GM19023 (cell line): ENCODE measurements around the gene SENP7.
"Not testable (repeated sequence)": the region's sequence is repeated elsewhere in the genome, so short reads cannot be mapped to it uniquely, and the experiment has no call there.

Experiments
- ATAC-seq: cut with Tn5 transposase; IDR thresholded peaks from one replicate; pipeline ENCODE4 v1.9.1; 2021; ENCODE audit warnings: mild to moderate bottlenecking, moderate library complexity; ENCODE audit not compliant: unreplicated experiment

Gene SENP7, protein sequence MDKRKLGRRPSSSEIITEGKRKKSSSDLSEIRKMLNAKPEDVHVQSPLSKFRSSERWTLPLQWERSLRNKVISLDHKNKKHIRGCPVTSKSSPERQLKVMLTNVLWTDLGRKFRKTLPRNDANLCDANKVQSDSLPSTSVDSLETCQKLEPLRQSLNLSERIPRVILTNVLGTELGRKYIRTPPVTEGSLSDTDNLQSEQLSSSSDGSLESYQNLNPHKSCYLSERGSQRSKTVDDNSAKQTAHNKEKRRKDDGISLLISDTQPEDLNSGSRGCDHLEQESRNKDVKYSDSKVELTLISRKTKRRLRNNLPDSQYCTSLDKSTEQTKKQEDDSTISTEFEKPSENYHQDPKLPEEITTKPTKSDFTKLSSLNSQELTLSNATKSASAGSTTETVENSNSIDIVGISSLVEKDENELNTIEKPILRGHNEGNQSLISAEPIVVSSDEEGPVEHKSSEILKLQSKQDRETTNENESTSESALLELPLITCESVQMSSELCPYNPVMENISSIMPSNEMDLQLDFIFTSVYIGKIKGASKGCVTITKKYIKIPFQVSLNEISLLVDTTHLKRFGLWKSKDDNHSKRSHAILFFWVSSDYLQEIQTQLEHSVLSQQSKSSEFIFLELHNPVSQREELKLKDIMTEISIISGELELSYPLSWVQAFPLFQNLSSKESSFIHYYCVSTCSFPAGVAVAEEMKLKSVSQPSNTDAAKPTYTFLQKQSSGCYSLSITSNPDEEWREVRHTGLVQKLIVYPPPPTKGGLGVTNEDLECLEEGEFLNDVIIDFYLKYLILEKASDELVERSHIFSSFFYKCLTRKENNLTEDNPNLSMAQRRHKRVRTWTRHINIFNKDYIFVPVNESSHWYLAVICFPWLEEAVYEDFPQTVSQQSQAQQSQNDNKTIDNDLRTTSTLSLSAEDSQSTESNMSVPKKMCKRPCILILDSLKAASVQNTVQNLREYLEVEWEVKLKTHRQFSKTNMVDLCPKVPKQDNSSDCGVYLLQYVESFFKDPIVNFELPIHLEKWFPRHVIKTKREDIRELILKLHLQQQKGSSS

DNA sequence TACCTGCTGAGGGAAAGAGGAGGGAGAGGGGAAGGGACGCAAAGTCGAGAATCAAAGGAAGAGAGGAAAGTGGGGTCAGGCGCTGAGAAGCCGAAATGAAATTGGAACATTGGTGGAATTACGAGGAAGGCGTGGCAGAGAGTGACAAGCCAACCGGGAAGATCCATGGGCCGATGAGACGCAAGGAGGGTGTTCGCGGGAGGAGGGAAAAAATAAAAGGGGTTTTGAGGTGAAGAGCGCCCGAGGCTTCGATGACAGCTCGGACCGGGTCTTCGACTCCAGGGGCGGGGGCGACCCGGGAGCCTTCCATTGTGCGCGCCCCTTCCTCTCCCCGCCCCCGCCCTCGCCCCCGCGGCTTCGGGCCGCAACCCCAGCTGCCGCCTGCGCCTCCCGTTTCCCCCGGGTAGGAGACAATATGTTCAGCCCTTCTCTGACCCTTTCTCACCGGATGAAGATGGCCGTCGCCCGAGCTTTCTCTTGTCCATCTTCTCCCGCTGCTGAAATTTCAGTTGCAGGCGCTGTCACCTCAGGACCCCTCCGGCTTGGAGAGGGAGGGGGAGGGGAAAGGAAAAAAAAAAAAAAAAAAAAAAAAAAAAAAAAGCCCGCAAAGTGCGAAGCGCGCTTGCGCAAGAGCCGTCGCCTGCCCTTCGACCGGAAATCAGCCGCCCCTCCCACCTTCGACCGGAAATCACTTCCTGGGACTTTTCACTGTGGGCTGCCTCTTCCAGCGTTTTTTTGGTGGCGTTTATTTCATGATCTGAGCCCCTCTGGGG is at the start of gene SENP7:
Gene SENP7 (minus strand): TSS at position 567 of the 773 bp plus-strand sequence. CDS start 82 bp downstream, at position 485.
- peak; percentile 63 for ATAC-seq

DNA sequence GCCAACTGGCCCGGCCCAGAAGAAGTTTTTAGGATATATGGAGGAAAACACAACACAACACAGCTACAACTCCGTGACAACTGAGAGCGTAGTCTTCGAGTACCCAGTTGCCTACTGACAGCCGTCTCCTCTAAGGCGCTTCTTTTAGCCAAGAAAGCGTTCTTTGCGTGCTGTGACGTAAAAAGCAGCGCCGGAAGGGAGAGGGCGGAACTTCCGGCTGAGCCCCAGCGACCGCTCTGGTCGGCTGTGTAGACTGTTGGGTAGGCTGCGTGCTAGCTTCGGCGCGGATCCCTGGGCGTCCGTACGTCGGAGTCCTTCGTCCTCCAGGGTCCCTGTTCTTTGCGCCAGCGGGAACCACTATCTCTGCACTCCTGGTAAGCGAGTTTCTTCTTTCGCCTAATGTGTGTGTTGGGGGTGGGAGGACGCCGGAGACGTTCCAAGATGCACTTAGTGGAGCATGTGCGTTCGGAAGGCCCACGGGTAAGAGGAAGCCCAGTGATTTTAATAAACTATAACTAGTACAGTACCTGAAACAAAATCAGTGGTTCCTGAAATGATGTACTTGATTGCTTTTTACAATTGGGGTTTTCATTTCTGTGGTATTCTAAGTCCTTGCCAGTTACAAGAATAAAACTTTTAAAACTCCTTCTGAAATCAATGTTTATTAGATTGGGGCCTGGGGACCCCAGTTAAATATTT is 48.8 kb upstream of the SENP7 start, which contains the start of gene TRMT10C:
Gene TRMT10C (plus strand): TSS at position 239 of the 699 bp plus-strand sequence. CDS start 2,914 bp downstream, outside the sequence.
- peak; percentile 100 for ATAC-seq

DNA sequence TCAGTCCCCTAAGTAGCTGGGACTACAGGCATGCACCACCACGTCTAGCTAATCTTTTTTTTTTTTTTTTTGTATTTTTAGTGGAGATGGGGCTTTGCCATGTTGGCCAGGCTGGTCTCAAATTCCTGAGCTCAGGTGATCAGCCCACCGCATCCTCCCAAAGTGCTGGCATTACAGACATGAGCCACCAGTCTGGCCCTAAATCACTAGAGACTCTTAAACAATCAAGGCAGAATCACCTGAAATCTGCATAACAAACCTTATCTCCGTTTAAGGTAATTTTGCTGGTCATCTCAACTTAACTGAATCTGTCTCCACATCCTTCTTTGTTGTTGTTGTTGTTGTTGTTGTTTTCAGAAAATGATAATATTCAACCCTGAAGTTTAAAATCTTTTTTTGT is 43.1 kb upstream of the SENP7 start:
- no peak for ATAC-seq

DNA sequence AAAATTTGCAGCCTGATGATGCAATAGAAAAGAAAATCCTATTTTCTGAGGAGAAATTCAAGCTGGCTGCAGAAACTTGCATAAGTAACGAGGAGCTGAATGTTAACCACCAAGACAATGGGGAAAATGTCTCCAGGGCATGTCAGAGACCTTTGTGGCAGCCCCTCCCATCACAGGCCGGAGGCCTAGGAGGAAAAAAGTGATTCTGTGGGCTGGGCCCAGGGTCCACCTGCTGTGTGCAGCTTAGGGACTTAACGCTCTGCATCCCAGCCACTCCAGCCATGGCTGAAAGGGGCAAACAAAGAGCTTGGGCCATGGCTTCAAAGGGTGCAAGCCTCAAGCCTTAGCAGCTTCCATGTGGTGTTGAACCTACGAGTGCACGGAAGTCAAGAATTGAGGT is 40.4 kb upstream of the SENP7 start:
- ATAC-seq, result not testable (repeated sequence)

DNA sequence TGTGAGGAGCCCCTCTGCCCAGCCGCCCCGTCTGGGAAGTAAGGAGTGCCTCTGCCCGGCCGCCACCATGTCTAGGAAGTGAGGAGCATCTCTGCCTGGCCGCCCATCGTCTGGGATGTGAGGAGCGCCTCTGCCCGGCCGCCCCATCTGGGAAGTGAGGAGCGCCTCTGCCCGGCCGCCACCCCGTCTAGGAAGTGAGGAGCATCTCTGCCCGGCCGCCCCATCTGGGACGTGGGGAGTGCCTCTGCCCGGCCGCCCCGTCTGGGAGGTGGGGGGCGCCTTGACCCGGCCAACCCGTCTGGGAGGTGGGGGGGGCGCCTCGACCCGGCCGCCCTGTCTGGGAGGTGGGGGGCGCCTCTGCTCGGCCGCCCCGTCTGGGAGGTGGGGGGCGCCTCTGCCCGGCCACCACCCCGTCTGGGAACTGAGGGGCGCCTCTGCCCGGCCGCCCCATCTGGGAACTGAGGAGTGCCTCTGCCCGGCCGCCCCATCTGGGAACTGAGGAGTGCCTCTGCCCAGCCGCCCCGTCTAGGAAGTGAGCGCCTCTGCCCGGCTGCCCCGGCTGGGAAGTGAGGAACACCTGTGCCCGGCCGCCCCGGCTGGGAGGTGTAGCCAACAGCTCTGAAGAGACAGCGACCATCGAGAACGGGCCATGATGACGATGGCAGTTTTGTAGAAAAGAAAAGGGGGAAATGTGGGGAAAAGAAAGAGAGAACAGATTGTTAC is 38.5 kb upstream of the SENP7 start:
- ATAC-seq, result not testable (repeated sequence)

DNA sequence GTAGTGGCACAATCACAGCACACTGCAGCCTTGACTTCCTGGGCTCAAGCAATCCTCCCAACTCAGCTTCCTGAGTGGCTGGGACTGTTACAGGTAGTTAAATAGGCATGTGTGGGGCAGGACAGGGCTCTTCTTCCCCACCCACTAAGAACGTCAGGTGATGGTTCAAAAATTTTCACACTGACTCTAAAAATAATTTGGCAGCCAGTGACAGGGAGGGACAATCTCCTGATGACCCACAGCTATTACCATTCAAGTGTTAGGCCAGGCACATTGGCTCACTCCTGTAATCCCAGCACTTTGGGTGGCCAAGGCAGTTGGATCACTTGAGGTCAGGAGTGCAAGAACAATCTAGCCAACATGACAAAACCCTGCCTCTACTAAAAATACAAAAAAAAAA is 36.5 kb upstream of the SENP7 start:
- no peak for ATAC-seq

DNA sequence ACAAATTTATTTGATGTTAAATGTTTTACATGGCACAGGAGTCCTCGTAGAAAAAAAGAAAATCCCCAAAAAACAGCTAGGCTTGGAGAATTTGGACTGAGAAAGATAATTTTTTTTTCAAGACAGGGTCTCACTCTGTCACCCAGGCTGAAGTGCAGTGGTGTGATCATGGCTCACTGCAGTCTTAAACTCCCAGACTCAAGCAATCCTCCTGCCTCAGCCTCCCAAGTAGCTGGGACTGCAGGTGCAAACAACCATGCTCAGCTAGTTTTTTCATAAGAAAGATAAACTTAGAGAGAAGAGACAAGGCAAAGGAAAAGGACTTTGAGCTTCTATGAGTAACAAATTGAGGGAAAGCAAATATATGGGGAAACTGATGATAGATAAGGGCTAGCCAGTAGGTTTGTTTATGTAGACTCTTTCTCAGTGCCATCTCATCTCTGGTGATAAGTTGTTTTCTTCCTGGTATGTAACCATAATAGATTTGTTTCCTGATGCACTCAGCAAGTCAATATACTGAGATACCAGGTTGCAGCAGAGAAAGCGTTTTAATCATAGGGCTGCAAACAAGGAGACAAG is 35.6 kb upstream of the SENP7 start:
- ATAC-seq, result no peak

DNA sequence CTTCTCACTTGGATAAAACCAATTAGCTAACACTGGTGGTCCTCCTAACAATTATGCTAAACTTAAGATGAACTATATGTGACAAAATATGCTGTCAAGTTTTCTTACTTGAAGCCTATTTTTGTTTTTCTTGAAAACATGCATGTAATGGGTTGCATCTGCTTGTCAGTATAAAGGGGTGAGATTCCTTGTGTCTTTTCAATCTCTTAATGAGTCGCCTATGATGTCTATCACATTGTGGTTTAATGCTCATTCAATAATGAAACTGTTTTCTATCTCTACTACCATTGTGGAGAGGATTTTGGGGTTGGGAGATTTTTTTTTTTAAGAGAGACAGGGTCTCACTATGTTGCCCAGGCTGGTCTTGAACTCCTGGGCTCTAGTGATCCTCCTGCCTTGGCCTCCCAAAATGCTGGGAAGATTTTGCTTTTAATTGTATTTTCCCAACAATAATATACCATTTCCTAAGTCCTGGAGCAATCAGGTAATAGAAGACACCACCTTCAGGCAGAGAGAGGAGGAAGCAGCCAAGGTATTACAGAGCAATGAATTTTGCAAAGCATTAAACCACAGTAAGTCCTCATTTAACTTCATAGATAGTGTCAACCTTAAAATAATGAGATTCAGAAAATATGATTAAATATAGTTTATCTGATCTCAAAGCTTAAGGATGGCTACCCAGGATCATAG is 31.3 kb upstream of the SENP7 start:
- ATAC-seq, result no peak

DNA sequence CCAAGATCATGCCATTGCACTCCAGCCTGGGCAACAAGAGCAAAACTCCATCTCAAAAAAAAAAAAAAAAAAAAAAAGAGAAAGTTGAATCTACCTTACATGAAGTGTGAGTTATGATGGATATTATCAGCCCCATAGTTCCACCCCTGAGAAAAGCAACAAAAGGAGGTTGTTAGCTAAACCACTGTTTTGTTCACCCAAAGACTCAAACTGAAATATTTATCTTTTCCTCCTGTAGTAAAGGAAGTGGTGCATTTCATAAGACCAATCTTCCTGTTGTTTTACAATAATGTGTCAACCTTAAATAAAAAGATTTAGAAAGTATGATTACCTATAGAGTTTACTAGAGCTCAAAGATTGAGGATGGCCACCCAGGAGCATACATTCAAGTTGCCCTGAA is 29.9 kb upstream of the SENP7 start:
- no peak for ATAC-seq

DNA sequence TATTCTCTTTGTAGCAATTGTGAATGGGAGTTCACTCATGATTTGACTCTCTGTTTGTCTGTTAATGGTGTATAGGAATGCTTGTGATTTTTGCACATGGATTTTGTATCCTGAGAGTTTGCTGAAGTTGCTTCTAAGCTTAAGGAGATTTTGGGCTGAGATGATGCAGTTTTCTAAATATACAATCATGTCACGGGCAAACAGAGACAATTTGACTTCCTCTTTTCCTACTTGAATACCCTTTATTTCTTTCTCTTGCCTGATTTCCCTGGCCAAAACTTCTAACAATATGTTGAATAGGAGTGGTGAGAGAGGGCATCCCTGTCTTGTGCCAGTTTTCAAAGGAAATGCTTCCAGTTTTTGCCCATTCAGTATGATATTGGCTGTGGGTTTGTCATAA is 23.9 kb upstream of the SENP7 start:
- not testable (repeated sequence) for ATAC-seq

DNA sequence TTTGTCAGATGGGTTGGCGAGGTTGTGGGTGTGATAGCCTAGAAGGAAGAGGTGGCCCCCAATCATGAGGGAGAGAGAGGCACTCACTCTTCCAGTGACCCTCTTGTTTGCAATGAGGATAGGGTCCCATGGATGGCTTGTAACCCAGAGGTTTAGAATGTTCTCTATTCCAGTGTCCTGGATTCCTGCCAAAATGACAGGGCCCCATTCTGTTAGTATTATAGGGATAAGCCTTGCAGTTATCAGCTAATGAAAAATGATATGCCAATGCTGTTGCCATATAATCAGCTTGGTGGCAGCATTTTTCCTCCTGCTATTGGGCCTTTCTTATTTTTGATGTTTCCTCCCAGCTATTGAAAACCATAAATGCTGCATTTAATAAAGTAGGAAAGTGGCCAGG is 23.3 kb upstream of the SENP7 start:
- no peak for ATAC-seq

DNA sequence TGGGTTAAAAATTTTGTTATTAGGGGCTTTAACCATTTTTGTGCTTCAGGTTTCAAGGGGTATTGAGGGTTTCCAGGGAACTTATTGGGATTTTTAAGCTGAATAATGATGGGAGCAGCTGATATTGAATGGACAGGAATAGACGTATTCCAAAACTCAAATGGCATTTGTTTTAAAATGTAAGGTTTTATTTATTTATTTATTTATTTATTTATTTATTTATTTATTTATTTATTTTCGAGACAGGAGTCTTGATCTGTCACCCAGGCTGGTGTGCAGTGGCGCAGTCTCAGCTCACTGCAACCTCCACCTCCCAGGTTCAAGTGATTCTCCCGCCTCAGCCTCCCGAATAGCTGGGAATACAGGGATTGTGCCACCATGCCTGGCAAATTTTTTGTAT is 22.2 kb upstream of the SENP7 start:
- ATAC-seq, result no peak

DNA sequence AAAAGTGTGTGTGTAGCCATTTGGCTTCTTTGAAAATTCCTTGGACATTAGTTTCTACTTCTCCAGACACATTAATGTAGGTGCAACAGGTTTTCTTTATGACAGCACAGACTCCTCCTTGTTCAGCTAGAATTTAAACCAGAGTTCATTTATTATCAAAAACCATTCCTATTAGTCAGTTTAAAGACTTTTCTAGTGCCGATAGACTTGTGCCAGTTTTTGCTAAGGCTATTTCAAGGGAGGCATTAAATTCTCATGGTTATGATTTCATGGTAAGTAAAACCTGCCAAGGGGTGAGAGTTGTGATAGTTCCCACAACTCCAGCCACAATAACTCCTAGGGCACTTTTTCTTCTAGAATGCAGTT is 20.6 kb upstream of the SENP7 start:
- ATAC-seq, result no peak

DNA sequence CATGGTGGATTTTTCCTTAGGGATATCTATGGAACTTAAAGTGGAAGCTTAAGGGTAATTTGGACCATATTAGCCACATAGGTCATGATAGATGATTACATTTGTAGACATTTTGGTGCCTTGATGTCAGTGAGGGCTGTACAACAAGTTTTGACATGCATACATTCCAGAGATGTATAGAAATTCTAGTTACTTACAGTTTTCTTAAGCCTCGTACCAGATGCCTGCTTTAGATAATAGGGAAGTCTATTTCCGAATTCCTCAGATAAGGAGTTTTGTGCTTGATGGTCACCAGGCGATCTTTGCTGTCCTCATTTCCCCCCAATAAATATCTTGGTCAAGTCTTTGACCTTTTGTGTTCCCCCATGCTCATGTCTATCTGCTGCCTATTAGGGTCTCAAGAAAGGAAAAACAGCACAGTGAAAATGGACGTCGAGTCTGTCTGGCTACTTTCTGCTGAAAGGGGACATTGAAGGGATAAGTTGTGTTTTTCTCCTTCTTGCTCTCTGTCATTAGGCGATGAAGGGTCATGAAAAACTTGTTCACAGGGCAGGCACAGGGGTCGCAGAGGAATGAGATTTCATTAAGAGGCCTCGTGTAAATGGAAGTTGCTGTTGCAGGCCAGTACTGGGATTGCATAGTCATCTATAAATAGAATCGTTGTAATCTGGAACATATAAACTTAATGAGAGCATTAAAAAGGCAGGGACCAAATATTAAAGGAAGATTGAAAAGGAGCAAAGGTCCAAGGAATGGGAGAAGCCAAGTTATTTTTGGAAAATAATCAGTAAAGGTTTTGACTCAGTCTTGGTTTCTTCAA is 20.0 kb upstream of the SENP7 start:
- ATAC-seq, result no peak

DNA sequence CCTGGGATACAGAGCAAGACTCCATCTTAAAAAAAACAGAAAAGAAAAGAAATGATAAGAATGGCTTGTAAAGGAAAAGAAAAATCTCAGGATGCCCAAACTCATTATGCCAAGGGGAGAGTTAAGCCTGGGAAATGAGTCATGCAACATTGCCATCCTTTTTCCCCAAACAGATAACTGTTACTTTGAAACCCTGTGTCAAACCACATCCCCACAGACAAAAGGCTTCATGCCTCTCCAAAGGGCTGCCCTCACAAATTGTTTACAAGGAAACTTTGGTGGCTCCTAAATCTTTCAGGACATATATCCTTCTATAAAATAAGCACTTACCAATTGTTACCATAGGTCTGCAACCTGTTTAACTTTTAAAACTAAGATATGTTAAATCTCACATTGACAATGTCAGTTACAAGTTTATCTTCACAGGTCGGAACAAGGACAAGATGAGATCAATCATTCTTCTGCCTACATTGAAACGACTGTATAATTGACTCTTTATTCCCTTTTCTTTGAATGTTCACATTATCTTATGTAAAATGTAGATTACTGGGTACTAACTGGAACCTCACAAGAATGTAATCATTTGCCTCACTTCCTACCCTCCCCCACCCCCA is 18.6 kb upstream of the SENP7 start:
- no peak for ATAC-seq

DNA sequence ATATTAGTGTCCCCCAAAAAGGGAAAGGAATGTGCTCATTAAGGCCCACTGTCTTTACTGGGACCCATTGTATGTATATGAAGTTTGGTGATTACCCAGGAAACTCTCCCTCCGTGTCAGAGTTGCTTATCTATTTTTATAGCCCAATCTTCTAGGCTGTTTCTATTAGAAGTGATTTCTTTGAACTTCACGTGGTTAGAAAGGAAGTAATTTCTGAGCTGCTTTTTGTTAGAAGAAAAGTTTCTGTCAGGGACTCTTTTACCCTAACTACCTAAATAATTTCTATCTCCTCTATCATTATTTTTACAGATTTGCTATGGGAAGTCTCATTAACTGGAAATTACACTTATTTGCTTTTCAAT is 17.7 kb upstream of the SENP7 start:
- ATAC-seq, result no peak
